GM23338 (cell line): ENCODE data around the gene MYRFL. TPM values are rescaled to one million over a fixed set of nuclear protein-coding genes. Genes with fewer than 3 reads are reported as not detected.

Source experiments
- ATAC-seq: fragments of 200-7000 bp; cut with Tn5 transposase; 3 replicates; pipeline ENCODE4 v1.9.1; 2020
- DNase-seq: peaks from one replicate; pipeline ENCODE4 v3.0.0-alpha.2; 2015; ENCODE audit warnings: low spot score
- H2AFZ ChIP-seq: fragments of 200-600 bp; sonication (generic); 2 replicates; pipeline ENCODE4 v1.8.0; 2016; ENCODE audit warnings: antibody characterized with exemption, mild to moderate bottlenecking, moderate library complexity
- H3F3A ChIP-seq: fragments of 200-600 bp; sonication (generic); replicated peaks from 2 replicates; pipeline ENCODE4 v1.8.0; 2017; ENCODE audit warnings: antibody characterized with exemption, mixed run types, low read depth
- H3K27ac ChIP-seq: fragments of 200-600 bp; sonication (generic); 2 replicates; pipeline ENCODE4 v1.6.1; 2016; ENCODE audit warnings: low read depth
- H3K27me3 ChIP-seq: fragments of 200-600 bp; sonication (generic); 2 replicates; pipeline ENCODE4 v1.8.0; 2016; ENCODE audit warnings: mild to moderate bottlenecking, mixed run types, moderate library complexity; ENCODE audit not compliant: insufficient read depth
- H3K36me3 ChIP-seq: fragments of 200-600 bp; sonication (generic); 2 replicates; pipeline ENCODE4 v1.8.0; 2016; ENCODE audit warnings: mild to moderate bottlenecking; ENCODE audit not compliant: insufficient read depth
- H3K4me1 ChIP-seq: fragments of 200-600 bp; sonication (generic); 2 replicates; pipeline ENCODE4 v1.8.0; 2016; ENCODE audit warnings: mild to moderate bottlenecking, moderate library complexity; ENCODE audit not compliant: insufficient read depth
- H3K4me2 ChIP-seq: fragments of 200-600 bp; sonication (generic); 2 replicates; pipeline ENCODE4 v1.7.1; 2017; ENCODE audit warnings: mixed run types
- H3K4me3 ChIP-seq: fragments of 200-600 bp; sonication (generic); 2 replicates; pipeline ENCODE4 v1.6.1; 2016; ENCODE audit warnings: mixed run types
- H3K79me2 ChIP-seq: fragments of 200-600 bp; sonication (generic); replicated peaks from 2 replicates; pipeline ENCODE4 v1.8.0; 2017; ENCODE audit warnings: mild to moderate bottlenecking; ENCODE audit not compliant: insufficient read depth
- H3K9me2 ChIP-seq: fragments of 200-600 bp; sonication (generic); 2 replicates; pipeline ENCODE4 v1.8.0; 2017; ENCODE audit not compliant: insufficient read depth
- H4K20me1 ChIP-seq: fragments of 200-600 bp; sonication (generic); replicated peaks from 2 replicates; pipeline ENCODE4 v1.8.0; 2017; ENCODE audit warnings: mild to moderate bottlenecking; ENCODE audit not compliant: insufficient read depth
- H3K27ac Mint-ChIP-seq: 2 replicates; pipeline ENCODE4 v1.8.0; 2020; ENCODE audit warnings: inconsistent platforms, mild to moderate bottlenecking, moderate library complexity, mixed read lengths
- H3K27me3 Mint-ChIP-seq: 3 replicates; pipeline ENCODE4 v1.8.0; 2022; ENCODE audit warnings: low read depth, mild to moderate bottlenecking, moderate library complexity, mixed read lengths, inconsistent platforms; ENCODE audit not compliant: insufficient read depth, poor library complexity
- H3K36me3 Mint-ChIP-seq: 3 replicates; pipeline ENCODE4 v1.8.0; 2021; ENCODE audit warnings: low read depth, mild to moderate bottlenecking, inconsistent platforms, moderate library complexity, mixed read lengths
- H3K4me1 Mint-ChIP-seq: 3 replicates; pipeline ENCODE4 v1.8.0; 2020; ENCODE audit warnings: mild to moderate bottlenecking, inconsistent platforms, mixed read lengths
- H3K4me3 Mint-ChIP-seq: 3 replicates; pipeline ENCODE4 v1.8.0; 2021; ENCODE audit warnings: moderate library complexity, mild to moderate bottlenecking, inconsistent platforms, mixed read lengths
- H3K9me3 Mint-ChIP-seq: 3 replicates; pipeline ENCODE4 v1.8.0; 2020; ENCODE audit warnings: moderate library complexity, mild to moderate bottlenecking, inconsistent platforms, mixed read lengths
- CREB1 ChIP-seq: fragments of 250-450 bp; sonication (Bioruptor Pico); IDR thresholded peaks from 2 replicates; pipeline ENCODE4 v1.5.0; 2020; ENCODE audit warnings: low read depth, mild to moderate bottlenecking, moderate library complexity
- CTCF ChIP-seq, 2 experiments: fragments of 200-600 bp in 1 of 2; sonication (generic) in 1 of 2; conservative IDR thresholded peaks; 2 replicates each; pipeline versions ENCODE4 v1.5.1 to v1.6.1; 2016 to 2017; ENCODE audit warnings: antibody characterized with exemption in 2 of 2, low read depth in 2 of 2, mild to moderate bottlenecking in 2 of 2, moderate library complexity in 1 of 2
- EZH2 ChIP-seq: fragments of 200-600 bp; sonication (generic); IDR thresholded peaks from one replicate; pipeline ENCODE4 v1.8.0; 2017; ENCODE audit warnings: antibody characterized with exemption, mild to moderate bottlenecking, low read depth; ENCODE audit not compliant: unreplicated experiment
- JUNB ChIP-seq: IDR thresholded peaks from one replicate; pipeline ENCODE4 v1.6.1; 2016; ENCODE audit warnings: antibody characterized with exemption; ENCODE audit not compliant: unreplicated experiment
- NANOG ChIP-seq: IDR thresholded peaks from 2 replicates; pipeline ENCODE4 v1.6.1; 2016; ENCODE audit warnings: antibody characterized with exemption, borderline replicate concordance
- POLR2AphosphoS5 ChIP-seq: IDR thresholded peaks from 2 replicates; pipeline ENCODE4 v1.6.1; 2016; ENCODE audit warnings: antibody characterized with exemption, low read depth
- REST ChIP-seq: IDR thresholded peaks from one replicate; pipeline ENCODE4 v1.6.1; 2018; ENCODE audit warnings: antibody characterized with exemption; ENCODE audit not compliant: unreplicated experiment
- STAT1 ChIP-seq: IDR thresholded peaks from one replicate; pipeline ENCODE4 v1.6.1; 2016; ENCODE audit warnings: antibody characterized with exemption; ENCODE audit not compliant: unreplicated experiment
- ZNF114 ChIP-seq: fragments of 250-450 bp; sonication (Bioruptor Pico); IDR thresholded peaks from 2 replicates; pipeline ENCODE4 v1.5.0; 2020; ENCODE audit warnings: mild to moderate bottlenecking, moderate library complexity
- ZNF331 ChIP-seq: fragments of 250-450 bp; sonication (Bioruptor Pico); IDR thresholded peaks from 2 replicates; pipeline ENCODE4 v1.5.0; 2020; ENCODE audit warnings: low read depth, mild to moderate bottlenecking, moderate library complexity
- ZNF462 ChIP-seq: fragments of 250-450 bp; sonication (Bioruptor Pico); IDR thresholded peaks from 2 replicates; pipeline ENCODE4 v1.5.0; 2020; ENCODE audit warnings: mild to moderate bottlenecking, moderate library complexity
- polyA plus RNA-seq: library from polyadenylated mRNA; unstranded; fragments of >200 nt; fragmentation: Nextera tagmentation; extraction: Ambion mirVana; gene quantifications from 2 replicates; pipeline ENCODE4 v1.2.1, GENCODE V29; 2016
- total RNA-seq: library from RNA; depleted of rRNA; stranded (reverse); fragments of >200 nt; shearing (Covaris generic); gene quantifications from 2 replicates; pipeline ENCODE4 v1.2.3, GENCODE V29; 2014
- TF ChIP-seq, protein P1 (sequence below): IDR thresholded peaks from 2 replicates; pipeline ENCODE4 v1.6.1; 2016; ENCODE audit warnings: antibody characterized with exemption

MYRFL gene
- total and polyA plus RNA-seq, 2 experiments from 2014 or later, result 2.3 to 2.8 TPM

GRCh38 chr12:69846976-69847375 lies 21.9 kb downstream of the MYRFL start:
- no peak for DNase-seq
- Mint-ChIP-seq H3K4me3 (no peak overlapping the region), H3K36me3 (peaks cover 4% of the 10 kb centered on the region; the same call in 1 of the 3 replicates), H3K9me3 (peaks cover 9% of the 10 kb centered on the region; the same call in 2 of the 3 replicates), H3K27ac (no peak overlapping the region), H3K4me1 (no peaks in the 10 kb centered on the region), H3K27me3 (peaks cover 2% of the 10 kb centered on the region)
- Histone ChIP-seq H3F3A (no peaks in the 10 kb centered on the region), H3K9me2 (no peaks in the 10 kb centered on the region), H3K4me1 (no peaks in the 10 kb centered on the region), H3K36me3 (no peaks in the 10 kb centered on the region), H4K20me1 (no peaks in the 10 kb centered on the region), H3K4me2 (no peak overlapping the region), H2AFZ (no peak overlapping the region), H3K27me3 (no peaks in the 10 kb centered on the region), H3K4me3 (no peak overlapping the region), H3K27ac (no peak overlapping the region), H3K79me2 (no peaks in the 10 kb centered on the region)
- no peak for ATAC-seq
- no peak for TF ChIP-seq CREB1
- TF ChIP-seq ZNF462, result no peak
- TF ChIP-seq STAT1, result no peak
- TF ChIP-seq NANOG, result no peak
- no peak for TF ChIP-seq CTCF (conservative IDR thresholded peaks at IDR 0.05; ENCODE audit: low read depth in 2 of 2)
- no peak for TF ChIP-seq POLR2AphosphoS5
- no peak for TF ChIP-seq JUNB
- no peak for TF ChIP-seq ZNF331 (CRISPR knock-in tag)
- TF ChIP-seq, protein P1, sequence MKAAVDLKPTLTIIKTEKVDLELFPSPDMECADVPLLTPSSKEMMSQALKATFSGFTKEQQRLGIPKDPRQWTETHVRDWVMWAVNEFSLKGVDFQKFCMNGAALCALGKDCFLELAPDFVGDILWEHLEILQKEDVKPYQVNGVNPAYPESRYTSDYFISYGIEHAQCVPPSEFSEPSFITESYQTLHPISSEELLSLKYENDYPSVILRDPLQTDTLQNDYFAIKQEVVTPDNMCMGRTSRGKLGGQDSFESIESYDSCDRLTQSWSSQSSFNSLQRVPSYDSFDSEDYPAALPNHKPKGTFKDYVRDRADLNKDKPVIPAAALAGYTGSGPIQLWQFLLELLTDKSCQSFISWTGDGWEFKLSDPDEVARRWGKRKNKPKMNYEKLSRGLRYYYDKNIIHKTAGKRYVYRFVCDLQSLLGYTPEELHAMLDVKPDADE, result no peak
- TF ChIP-seq REST, result no peak
- TF ChIP-seq ZNF114 (CRISPR knock-in tag), result no peak
- no peak for TF ChIP-seq EZH2
